Hepatocyte (in vitro differentiated cells): ENCODE results near the gene KCNN3.

Experiments
- EZH2phosphoT487 ChIP-seq: fragments of 200-600 bp; sonication (generic); IDR thresholded peaks from one replicate; pipeline ENCODE4 v1.6.1; 2018; ENCODE audit warnings: antibody characterized with exemption, mild to moderate bottlenecking, low read depth, moderate library complexity; ENCODE audit not compliant: unreplicated experiment, severe bottlenecking
- TF ChIP-seq, protein P1 (sequence below): fragments of 200-600 bp; sonication (generic); IDR thresholded peaks from 2 replicates; pipeline ENCODE4 v1.5.1; 2016; ENCODE audit warnings: antibody characterized with exemption, mild to moderate bottlenecking; ENCODE audit not compliant: poor library complexity

GRCh38 chr1:154838461-154838860, 31.6 kb downstream of the KCNN3 start:
- TF ChIP-seq, protein P1, sequence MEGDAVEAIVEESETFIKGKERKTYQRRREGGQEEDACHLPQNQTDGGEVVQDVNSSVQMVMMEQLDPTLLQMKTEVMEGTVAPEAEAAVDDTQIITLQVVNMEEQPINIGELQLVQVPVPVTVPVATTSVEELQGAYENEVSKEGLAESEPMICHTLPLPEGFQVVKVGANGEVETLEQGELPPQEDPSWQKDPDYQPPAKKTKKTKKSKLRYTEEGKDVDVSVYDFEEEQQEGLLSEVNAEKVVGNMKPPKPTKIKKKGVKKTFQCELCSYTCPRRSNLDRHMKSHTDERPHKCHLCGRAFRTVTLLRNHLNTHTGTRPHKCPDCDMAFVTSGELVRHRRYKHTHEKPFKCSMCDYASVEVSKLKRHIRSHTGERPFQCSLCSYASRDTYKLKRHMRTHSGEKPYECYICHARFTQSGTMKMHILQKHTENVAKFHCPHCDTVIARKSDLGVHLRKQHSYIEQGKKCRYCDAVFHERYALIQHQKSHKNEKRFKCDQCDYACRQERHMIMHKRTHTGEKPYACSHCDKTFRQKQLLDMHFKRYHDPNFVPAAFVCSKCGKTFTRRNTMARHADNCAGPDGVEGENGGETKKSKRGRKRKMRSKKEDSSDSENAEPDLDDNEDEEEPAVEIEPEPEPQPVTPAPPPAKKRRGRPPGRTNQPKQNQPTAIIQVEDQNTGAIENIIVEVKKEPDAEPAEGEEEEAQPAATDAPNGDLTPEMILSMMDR, result no peak
- TF ChIP-seq EZH2phosphoT487, result no peak
